Epithelial cell of prostate (primary cell): ENCODE measurements around the gene HLA-F.
A peak's percentile ranks its signal among the peaks of the same experiment; 100 is the strongest.

Source experiments
- DNase-seq: peaks from one replicate; pipeline ENCODE4 v3.0.0-alpha.2; 2011; ENCODE audit warnings: low read depth, low spot score
- H3K27ac ChIP-seq: fragments of 450-650 bp; 2 replicates; pipeline ENCODE4 v1.5.1; 2017; ENCODE audit warnings: mild to moderate bottlenecking

The HLA-F gene

DNA sequence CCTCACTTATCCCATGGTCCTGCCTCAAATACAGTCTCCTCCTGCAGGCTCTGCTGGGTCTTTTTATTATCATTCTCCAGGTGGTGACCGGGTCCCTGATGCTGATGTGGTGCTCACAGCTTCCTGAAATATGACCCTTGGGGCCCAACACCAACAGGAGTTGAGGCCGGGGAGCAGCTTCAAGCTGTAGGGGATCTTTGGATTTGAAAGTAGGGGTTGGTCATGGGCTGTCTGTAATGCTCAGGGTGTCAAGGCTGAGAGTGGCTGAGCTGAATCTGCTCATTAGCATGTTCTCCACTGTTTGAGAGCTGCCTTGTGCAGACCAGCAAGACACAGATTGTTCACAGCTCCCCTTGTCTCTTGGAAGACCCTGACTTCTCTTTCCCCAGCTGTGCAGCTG lies 35.5 kb downstream of the HLA-F start:
- no peak overlapping the region for H3K27ac ChIP-seq
- no peak for DNase-seq

DNA sequence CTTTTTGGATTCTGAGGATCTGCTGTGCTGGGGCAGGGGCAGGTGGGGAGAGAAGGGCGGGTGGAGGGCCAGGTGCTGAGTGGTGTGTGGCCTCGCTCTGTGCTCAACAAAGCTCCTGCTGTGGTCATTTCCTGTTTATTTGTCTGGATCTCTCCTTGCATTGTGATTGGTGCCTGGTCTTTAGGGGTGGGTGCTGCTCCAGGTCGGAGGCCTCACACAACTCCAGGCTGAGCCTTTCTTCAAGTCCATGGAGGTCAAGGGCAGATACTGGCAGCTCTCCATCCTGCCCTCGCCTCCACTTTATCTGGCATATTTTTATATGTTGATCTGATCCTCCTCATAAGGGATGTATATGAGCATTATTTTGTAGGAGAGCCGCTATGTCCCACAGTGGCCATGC lies 36.2 kb downstream of the HLA-F start:
- no peak overlapping the region for H3K27ac ChIP-seq
- DNase-seq = no peak

DNA sequence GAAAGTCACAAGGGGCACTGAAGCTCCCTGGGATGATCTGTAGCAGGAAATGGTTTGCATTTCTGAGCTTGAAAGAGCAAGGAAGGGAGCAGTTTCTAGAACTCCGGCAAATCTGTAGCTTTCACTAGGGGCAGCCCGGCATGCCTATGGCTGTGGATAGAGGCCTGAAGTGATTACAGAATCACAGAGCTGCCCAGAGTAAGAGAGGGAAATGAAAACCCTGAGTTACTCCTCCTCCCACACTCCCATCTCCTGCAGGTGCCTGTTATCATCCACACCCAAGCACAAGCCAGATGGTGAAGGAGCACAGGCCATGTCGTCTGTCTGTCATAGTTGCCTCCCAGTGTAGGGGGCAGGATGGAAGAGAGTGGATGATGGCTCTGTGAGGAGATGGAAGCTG lies 37.1 kb downstream of the HLA-F start:
- DNase-seq = no peak
- no peak overlapping the region for H3K27ac ChIP-seq

DNA sequence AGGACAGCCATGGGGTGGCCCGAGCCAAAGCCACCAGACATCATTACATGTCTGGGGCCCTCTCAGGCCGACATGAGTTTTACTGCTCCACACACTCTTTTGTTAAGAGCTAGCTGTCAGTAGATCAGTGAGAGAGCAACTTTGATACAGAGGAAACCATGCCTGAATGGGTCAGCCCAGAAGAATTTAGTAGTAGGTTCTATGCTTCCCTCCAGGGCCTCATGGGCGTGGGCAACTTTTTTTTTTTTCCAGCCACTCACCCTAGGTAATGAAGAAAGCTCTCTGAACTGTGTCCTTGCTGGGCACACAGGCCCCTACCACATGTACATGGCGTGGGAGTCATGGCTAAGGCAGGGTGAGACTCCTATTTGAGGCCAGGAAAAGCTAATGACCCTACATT lies 38.8 kb downstream of the HLA-F start:
- no peak for DNase-seq
- H3K27ac ChIP-seq = no peak overlapping the region

DNA sequence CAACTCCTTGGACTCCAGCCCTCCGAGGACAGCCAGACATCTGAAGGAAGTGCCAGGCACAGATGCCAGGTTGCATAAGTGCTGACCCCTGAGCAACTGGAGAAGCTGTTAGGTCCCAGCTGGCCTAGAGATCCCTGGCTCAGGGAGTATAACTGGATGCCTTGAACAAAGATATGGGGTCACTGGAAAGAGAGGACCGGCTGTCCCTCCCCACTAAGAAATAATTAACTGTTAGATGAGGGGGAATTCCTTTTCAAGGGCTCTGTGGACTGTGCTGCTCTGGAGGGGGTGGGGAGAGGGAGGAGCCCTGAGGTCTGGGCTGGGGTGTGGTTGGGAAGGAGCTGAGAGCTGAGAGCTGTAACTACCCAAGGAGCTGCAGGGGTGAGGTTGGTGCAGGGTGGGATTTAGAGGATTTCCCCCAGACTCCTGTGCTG lies 39.6 kb downstream of the HLA-F start:
- peak overlapping the region; percentile 82 for H3K27ac ChIP-seq
- no peak for DNase-seq

DNA sequence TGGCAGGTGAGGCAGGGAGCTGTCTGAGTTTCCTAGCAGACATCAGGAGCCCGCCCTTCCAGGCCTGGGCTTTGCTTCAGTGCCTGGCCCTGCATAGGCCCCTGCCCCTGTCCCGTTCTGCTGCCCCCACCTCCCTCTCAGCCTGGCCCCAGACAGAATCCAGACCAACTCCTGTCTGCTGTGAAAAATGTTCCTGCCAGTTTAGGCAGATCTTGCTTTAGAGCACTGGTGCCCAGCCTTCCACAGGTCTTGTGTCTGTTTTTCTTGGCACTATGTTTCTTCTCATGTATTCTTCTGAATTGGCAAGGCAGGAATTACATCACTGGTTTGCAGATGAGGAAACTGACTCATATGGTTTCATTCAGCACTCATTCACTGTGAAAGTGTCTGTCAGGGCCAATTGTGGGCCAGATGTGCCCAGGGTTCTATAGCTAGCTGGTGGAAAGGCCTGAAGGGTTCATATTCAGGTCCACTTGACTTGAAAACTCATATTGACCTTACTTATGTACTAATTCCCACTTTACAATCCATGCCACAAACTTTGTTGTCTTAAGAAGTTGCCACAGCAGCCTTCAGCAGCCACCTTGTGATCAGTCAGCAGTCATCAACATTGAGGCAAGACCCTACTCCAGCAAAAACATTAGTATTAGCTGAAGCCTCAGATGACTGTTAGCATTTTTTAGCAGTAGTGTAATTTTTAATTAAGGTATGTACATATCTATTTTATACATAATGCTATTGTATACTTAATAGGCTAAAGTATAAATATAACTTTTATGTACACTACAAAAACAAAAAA lies 40.5 kb downstream of the HLA-F start:
- peak overlapping the region; percentile 82 for H3K27ac ChIP-seq
- peak; percentile 78 for DNase-seq

DNA sequence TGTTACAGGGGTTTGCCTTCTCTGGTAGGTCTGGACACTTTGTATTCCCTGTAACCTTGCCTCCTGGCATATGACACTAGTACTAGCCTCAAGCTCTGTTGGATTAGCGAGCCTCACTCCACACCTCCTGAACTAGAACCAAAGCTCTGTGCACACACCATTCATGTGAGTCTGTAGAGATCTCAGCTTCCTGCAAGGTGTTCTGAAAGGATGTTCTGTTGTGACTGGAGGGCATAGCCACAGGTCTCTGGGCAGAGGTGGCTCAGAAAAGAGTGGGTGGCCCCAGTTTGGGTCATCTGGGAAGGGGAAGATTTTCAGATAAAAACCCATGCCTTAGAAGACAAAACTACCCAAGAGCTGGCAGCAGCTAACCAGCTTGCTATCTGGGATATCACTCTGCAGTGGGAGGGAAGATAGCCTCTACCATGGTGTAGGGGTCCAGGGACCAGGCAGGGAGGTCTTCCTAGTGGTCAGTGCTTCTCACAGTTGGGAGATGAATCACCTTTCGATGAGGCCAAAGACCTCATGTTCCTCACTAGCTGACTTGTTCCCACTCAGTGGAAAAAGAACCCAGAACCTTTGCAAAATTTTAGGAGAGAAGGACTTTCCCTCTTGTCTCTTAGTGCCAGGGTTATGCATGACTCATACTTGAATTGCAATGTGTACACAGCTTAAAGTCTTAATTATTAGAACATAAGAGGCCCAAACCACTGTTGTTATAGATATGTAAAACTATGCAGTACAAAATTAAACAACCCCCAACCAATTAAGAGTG lies 41.4 kb downstream of the HLA-F start:
- DNase-seq = no peak
- peak overlapping the region; percentile 82 for H3K27ac ChIP-seq

DNA sequence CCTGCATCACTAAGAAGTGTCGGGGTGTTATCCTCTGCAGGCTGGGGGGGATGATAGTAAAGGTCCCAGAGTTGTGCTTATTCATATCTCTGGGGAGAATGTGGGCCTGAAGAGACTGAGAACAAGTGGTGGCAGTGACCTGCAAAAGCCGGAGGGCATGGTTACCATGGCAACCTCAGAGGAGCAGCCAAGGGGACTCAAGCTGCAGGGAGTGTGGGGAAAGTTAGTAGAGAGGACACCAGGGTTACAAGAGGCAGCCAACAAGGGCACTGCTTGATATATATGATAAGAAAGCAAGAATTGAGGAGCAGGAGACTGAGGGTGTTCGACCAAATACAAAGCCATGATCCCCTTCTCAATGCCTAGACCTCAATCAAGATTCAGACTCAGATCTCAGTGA lies 46.1 kb downstream of the HLA-F start:
- DNase-seq = no peak
- no peak overlapping the region for H3K27ac ChIP-seq

DNA sequence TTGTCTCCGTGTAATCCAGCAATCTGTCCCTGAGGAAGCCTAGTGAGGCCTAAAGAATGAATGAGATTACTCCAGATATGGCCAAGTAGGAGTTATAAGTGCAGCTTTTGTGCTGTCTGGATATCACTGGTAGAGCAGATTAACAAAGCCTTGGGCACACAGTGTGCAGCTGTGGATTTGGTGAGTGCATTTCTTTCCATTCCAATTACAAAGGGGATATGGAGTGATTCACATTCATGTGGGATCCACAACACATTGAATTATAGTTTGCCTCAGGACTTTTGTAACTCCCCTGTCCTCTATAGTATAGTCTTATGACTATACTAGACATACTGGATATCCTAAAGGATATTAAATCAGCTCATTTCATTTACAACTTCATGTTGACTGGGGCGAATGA lies 47.1 kb downstream of the HLA-F start:
- H3K27ac ChIP-seq = no peak overlapping the region
- no peak for DNase-seq

DNA sequence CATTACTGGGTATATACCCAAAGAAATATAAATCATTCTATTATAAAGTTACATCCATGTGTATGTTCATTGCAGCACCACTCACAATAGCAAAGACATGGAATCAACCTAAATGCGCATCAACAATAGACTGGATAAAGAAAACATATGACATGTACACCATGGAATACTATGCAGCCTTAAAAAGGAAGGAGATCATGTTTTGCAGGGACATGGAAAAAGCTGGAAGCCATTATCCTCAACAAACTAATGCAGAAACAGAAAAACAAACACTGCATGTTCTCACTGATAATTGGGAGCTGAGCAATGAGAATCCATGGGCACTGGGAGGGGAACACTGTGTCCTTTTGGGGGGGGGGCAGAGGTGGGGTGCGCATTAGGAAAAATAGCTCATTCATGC lies 53.5 kb downstream of the HLA-F start:
- no peak overlapping the region for H3K27ac ChIP-seq
- DNase-seq = no peak
